OCI-LY1 (cell line): ENCODE data around the gene STK16.
A peak's percentile ranks its signal among the peaks of the same experiment; 100 is the strongest.

Experiments used
- H2AFZ ChIP-seq: fragments of 200-600 bp; sonication (generic), shearing (Covaris generic); 2 replicates; pipeline ENCODE4 v1.6.0; 2014; ENCODE audit warnings: antibody characterized with exemption, mild to moderate bottlenecking, low read length
- H3F3A ChIP-seq: fragments of 200-600 bp; sonication (generic), shearing (Covaris generic); 2 replicates; pipeline ENCODE4 v1.6.0; 2014; ENCODE audit warnings: mild to moderate bottlenecking, antibody characterized with exemption, low read length, moderate library complexity; ENCODE audit not compliant: insufficient read depth
- H3K27ac ChIP-seq: fragments of 200-600 bp; sonication (generic); 2 replicates; pipeline ENCODE4 v1.5.1; 2014; ENCODE audit warnings: low read length, mixed run types, mild to moderate bottlenecking, low read depth; ENCODE audit not compliant: poor library complexity, severe bottlenecking
- H3K27me3 ChIP-seq: fragments of 200-600 bp; sonication (generic); 2 replicates; pipeline ENCODE4 v1.6.0; 2014; ENCODE audit warnings: antibody characterized with exemption, mild to moderate bottlenecking, low read length, moderate library complexity; ENCODE audit not compliant: insufficient read depth
- H3K36me3 ChIP-seq: fragments of 200-600 bp; sonication (generic); 2 replicates; pipeline ENCODE4 v1.6.1; 2014; ENCODE audit warnings: mild to moderate bottlenecking, antibody characterized with exemption, low read length, moderate library complexity, mixed read lengths; ENCODE audit not compliant: insufficient read depth
- H3K4me1 ChIP-seq: fragments of 200-600 bp; sonication (generic); 2 replicates; pipeline ENCODE4 v1.5.1; 2014; ENCODE audit warnings: mild to moderate bottlenecking, low read length, moderate library complexity; ENCODE audit not compliant: insufficient read depth, severe bottlenecking
- H3K4me2 ChIP-seq: fragments of 200-600 bp; sonication (generic), shearing (Covaris generic); 2 replicates; pipeline ENCODE4 v1.6.1; 2014; ENCODE audit warnings: low read length
- H3K4me3 ChIP-seq: fragments of 200-600 bp; sonication (generic); 2 replicates; pipeline ENCODE4 v1.5.1; 2014; ENCODE audit warnings: low read length, low read depth, mild to moderate bottlenecking, mixed read lengths; ENCODE audit not compliant: poor library complexity, severe bottlenecking
- H3K79me2 ChIP-seq: fragments of 200-600 bp; shearing (Covaris generic); 2 replicates; pipeline ENCODE4 v1.6.1; 2016; ENCODE audit warnings: mixed run types, low read length, mixed read lengths; ENCODE audit not compliant: insufficient read depth
- H3K9ac ChIP-seq: fragments of 200-600 bp; sonication (generic), shearing (Covaris generic); 2 replicates; pipeline ENCODE4 v1.6.1; 2014; ENCODE audit warnings: mild to moderate bottlenecking, low read length, mixed read lengths
- H3K9me2 ChIP-seq: fragments of 200-600 bp; sonication (generic), shearing (Covaris generic); 2 replicates; pipeline ENCODE4 v1.6.1; 2014; ENCODE audit warnings: low read depth, mild to moderate bottlenecking, low read length, mixed read lengths
- H3K9me3 ChIP-seq: fragments of 200-600 bp; shearing (Covaris generic); 2 replicates; pipeline ENCODE4 v1.6.1; 2014; ENCODE audit warnings: low read length, mixed read lengths
- H4K20me1 ChIP-seq: fragments of 200-600 bp; sonication (generic), shearing (Covaris generic); 2 replicates; pipeline ENCODE4 v1.6.0; 2016; ENCODE audit warnings: mild to moderate bottlenecking, low read length; ENCODE audit not compliant: insufficient read depth
- EZH2 ChIP-seq: fragments of 200-600 bp; sonication (generic), shearing (Covaris generic); IDR thresholded peaks from 2 replicates; pipeline ENCODE4 v1.8.0; 2017; ENCODE audit warnings: borderline replicate concordance, mixed run types, mild to moderate bottlenecking, antibody characterized with exemption, low read length, moderate library complexity, mixed read lengths
- TF ChIP-seq, protein P1 (sequence below): fragments of 200-600 bp; sonication (generic), shearing (Covaris generic); IDR thresholded peaks from 2 replicates; pipeline ENCODE4 v1.5.1; 2017; ENCODE audit warnings: mild to moderate bottlenecking, antibody characterized with exemption, low read length, moderate library complexity, mixed read lengths

STK16 gene

GRCh38 chr2:219280651-219281050 is 35.4 kb downstream of the STK16 start:
- peak overlapping the region; percentile 99 for H3K27ac ChIP-seq
- TF ChIP-seq, protein P1, sequence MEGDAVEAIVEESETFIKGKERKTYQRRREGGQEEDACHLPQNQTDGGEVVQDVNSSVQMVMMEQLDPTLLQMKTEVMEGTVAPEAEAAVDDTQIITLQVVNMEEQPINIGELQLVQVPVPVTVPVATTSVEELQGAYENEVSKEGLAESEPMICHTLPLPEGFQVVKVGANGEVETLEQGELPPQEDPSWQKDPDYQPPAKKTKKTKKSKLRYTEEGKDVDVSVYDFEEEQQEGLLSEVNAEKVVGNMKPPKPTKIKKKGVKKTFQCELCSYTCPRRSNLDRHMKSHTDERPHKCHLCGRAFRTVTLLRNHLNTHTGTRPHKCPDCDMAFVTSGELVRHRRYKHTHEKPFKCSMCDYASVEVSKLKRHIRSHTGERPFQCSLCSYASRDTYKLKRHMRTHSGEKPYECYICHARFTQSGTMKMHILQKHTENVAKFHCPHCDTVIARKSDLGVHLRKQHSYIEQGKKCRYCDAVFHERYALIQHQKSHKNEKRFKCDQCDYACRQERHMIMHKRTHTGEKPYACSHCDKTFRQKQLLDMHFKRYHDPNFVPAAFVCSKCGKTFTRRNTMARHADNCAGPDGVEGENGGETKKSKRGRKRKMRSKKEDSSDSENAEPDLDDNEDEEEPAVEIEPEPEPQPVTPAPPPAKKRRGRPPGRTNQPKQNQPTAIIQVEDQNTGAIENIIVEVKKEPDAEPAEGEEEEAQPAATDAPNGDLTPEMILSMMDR = no peak
- no peak for TF ChIP-seq EZH2
- no peaks in the 10 kb centered on the region for H3K9me2 ChIP-seq
- peak overlapping the region; percentile 95 for H3K4me2 ChIP-seq
- H3K27me3 ChIP-seq = no peaks in the 10 kb centered on the region
- H3K9ac ChIP-seq = peak overlapping the region; percentile 71; the same call in 1 of the 2 replicates
- H4K20me1 ChIP-seq = no peaks in the 10 kb centered on the region
- H3F3A ChIP-seq = no peaks in the 10 kb centered on the region
- no peak overlapping the region for H2AFZ ChIP-seq
- no peaks in the 10 kb centered on the region for H3K9me3 ChIP-seq
- H3K4me3 ChIP-seq = peak overlapping the region; percentile 79
- peaks cover 48% of the 10 kb centered on the region for H3K4me1 ChIP-seq
- peaks cover 16% of the 10 kb centered on the region for H3K79me2 ChIP-seq
- H3K36me3 ChIP-seq = peaks cover 46% of the 10 kb centered on the region

- Histone ChIP-seq H3K79me2 (peaks cover 8% of the 10 kb centered on the region), H3F3A (no peaks in the 10 kb centered on the region), H3K36me3 (peaks cover 53% of the 10 kb centered on the region), H3K4me1 (peaks cover 39% of the 10 kb centered on the region), H2AFZ (no peak overlapping the region), H3K9ac (no peak overlapping the region), H3K4me2 (no peak overlapping the region), H3K9me3 (no peaks in the 10 kb centered on the region), H3K27me3 (no peaks in the 10 kb centered on the region), H3K27ac (no peak overlapping the region), H3K4me3 (no peak overlapping the region), H3K9me2 (no peaks in the 10 kb centered on the region), H4K20me1 (no peaks in the 10 kb centered on the region)
- TF ChIP-seq, protein P1 = no peak
- no peak for TF ChIP-seq EZH2
Measured at GRCh38 chr2:219281588-219281987, 36.3 kb downstream of the STK16 start.

- Histone ChIP-seq H3K4me2 (no peak overlapping the region), H2AFZ (no peak overlapping the region), H3K4me1 (peaks cover 35% of the 10 kb centered on the region), H3K9ac (no peak overlapping the region), H3K27me3 (no peaks in the 10 kb centered on the region), H3K9me3 (no peaks in the 10 kb centered on the region), H3K9me2 (no peaks in the 10 kb centered on the region), H4K20me1 (no peaks in the 10 kb centered on the region), H3K36me3 (peaks cover 54% of the 10 kb centered on the region), H3K4me3 (no peak overlapping the region), H3K79me2 (peaks cover 2% of the 10 kb centered on the region), H3K27ac (no peak overlapping the region), H3F3A (no peaks in the 10 kb centered on the region)
- no peak for TF ChIP-seq EZH2
- TF ChIP-seq, protein P1 = no peak
Measured at GRCh38 chr2:219282375-219282774, 37.1 kb downstream of the STK16 start.
